Spleen (tissue), 11 donors: ENCODE measurements around the gene NRXN3. TPM values are rescaled to one million over a fixed set of nuclear protein-coding genes. Genes with fewer than 3 reads are reported as not detected.

Experiments
- DNase-seq: peaks from one replicate; pipeline ENCODE4 v3.0.0-alpha.2; 2020
- H3K27ac ChIP-seq, 8 donors: fragments of 200-600 bp; sonication (generic) in 7 of 8; 1 replicate in 4 of 8; 2 replicates in 4 of 8; pipeline versions ENCODE4 v1.5.0 to v1.8.0; 2016 to 2021; ENCODE audit warnings: inconsistent platforms in 4 of 8, mild to moderate bottlenecking in 4 of 8, moderate library complexity in 1 of 8
- H3K27me3 ChIP-seq, 7 donors: fragments of 200-600 bp; sonication (generic) in 6 of 7; replicated peaks in 1 of 7; 1 replicate in 4 of 7; 2 replicates in 3 of 7; pipeline versions ENCODE4 v1.5.0 to v1.8.0; 2016 to 2021; ENCODE audit warnings: inconsistent platforms in 3 of 7, mild to moderate bottlenecking in 1 of 7
- H3K36me3 ChIP-seq, 6 donors: fragments of 200-600 bp; sonication (generic) in 5 of 6; 1 replicate in 4 of 6; 2 replicates in 2 of 6; pipeline versions ENCODE4 v1.5.0 to v1.8.0; 2016 to 2021; ENCODE audit warnings: inconsistent platforms in 2 of 6
- H3K4me1 ChIP-seq, 6 donors: fragments of 200-600 bp; sonication (generic) in 5 of 6; 1 replicate in 3 of 6; 2 replicates in 3 of 6; pipeline versions ENCODE4 v1.5.0 to v1.8.0; 2016 to 2021; ENCODE audit warnings: inconsistent platforms in 3 of 6
- H3K4me3 ChIP-seq, 8 donors: fragments of 200-600 bp; sonication (generic) in 7 of 8; 1 replicate in 4 of 8; 2 replicates in 4 of 8; pipeline versions ENCODE4 v1.5.0 to v1.8.0; 2016 to 2021; ENCODE audit warnings: inconsistent platforms in 4 of 8, mild to moderate bottlenecking in 4 of 8, moderate library complexity in 2 of 8
- H3K9me3 ChIP-seq, 8 donors: fragments of 200-600 bp; sonication (generic) in 7 of 8; 1 replicate in 4 of 8; 2 replicates in 4 of 8; pipeline versions ENCODE4 v1.5.0 to v1.8.0; 2016 to 2021; ENCODE audit warnings: inconsistent platforms in 4 of 8
- CTCF ChIP-seq, 11 experiments: fragments of 200-600 bp in 7 of 11; fragments of 450-650 bp in 4 of 11; sonication (generic) in 4 of 11; IDR thresholded peaks in 8 of 11; conservative IDR thresholded peaks in 3 of 11; 1 replicate in 7 of 11; 2 replicates in 4 of 11; pipeline versions ENCODE4 v1.4.0 to v1.8.0; 2016 to 2021; ENCODE audit warnings: antibody characterized with exemption in 11 of 11, inconsistent platforms in 4 of 11, mild to moderate bottlenecking in 1 of 11
- POLR2A ChIP-seq, 3 donors: fragments of 450-650 bp; IDR thresholded peaks; one replicate each; pipeline ENCODE4 v1.5.1; 2017; ENCODE audit warnings: antibody characterized with exemption in 3 of 3, mild to moderate bottlenecking in 1 of 3
- POLR2AphosphoS5 ChIP-seq, 3 donors: sonication (generic); formaldehyde crosslinking; IDR thresholded peaks; one replicate each; pipeline ENCODE4 v1.5.1; 2017; ENCODE audit warnings: antibody characterized with exemption in 3 of 3
- WGBS, 5 donors: extraction: QIAGEN DNeasy Blood & Tissue Kit in 3 of 5; methylation state at CpG; one replicate each; pipeline versions ENCODE4 v1.1.5 to v1.1.7; 2013 to 2018; 5-methylcytosine and 5-hydroxymethylcytosine counted together
- intact Hi-C: fragments of 100-400 bp; cut with DNase I; formaldehyde crosslinking; loops from one replicate; pipeline ENCODE4 v1.15.0; 2023; ENCODE audit warnings: low total_unique reads
- polyA plus RNA-seq, 3 donors: library from polyadenylated mRNA; stranded (reverse); fragments of 200-250 nt; gene quantifications; one replicate each; pipeline ENCODE4 v1.2.1, GENCODE V29; 2013
- total RNA-seq, 7 donors: library from RNA; depleted of rRNA in 3 of 7; stranded (reverse); fragments of >200 nt in 3 of 7; fragmentation: NEBNext Ultra II Directional in 4 of 7; extraction: Animal tissue kit (Norgen Biotek cat#: 25700) in 4 of 7; gene quantifications; one replicate each; pipeline versions ENCODE4 v1.1.0 to v1.2.1, GENCODE V29; 2016 to 2021
- donor health status: healthy with polysubstance abuse.
- donor health status: DM: no; HTN: no; CAD: no; lungs with moderate emphysema.
- donor health status: DM: no; HTN: no; CAD: no.
- donor health status: Bipolar disorder and iron deficiency.
- donor health status: healthy.
- donor health status: DM: no; HTN: no; CAD: no.
- donor health status: DM: yes; HTN: yes; CAD: no.

Gene NRXN3
- total and polyA plus RNA-seq, 10 donors: 0.21 to 11.5 (median 1.6) TPM

- no peak overlapping the region for H3K27ac ChIP-seq
- no peak for TF ChIP-seq POLR2AphosphoS5 (IDR thresholded peaks at IDR 0.05)
- TF ChIP-seq CTCF (IDR thresholded peaks at IDR 0.05 in 8 of 11, conservative IDR thresholded peaks at IDR 0.05 in 3 of 11): no peak
- TF ChIP-seq POLR2A (IDR thresholded peaks at IDR 0.05): no peak
- DNase-seq: no peak
- H3K9me3 ChIP-seq: peaks cover 0 to 3% (median under 1%) of the 10 kb centered on the region in 8 donors
- H3K36me3 ChIP-seq: no peaks in the 10 kb centered on the region
- H3K4me3 ChIP-seq: no peak overlapping the region
- intact Hi-C loops: no loop called here
- H3K4me1 ChIP-seq: no peaks in the 10 kb centered on the region
- WGBS, 5 donors: 73 to 85% (median 78%) methylated on average over 2 of the region's 2 CpGs
- no peaks in the 10 kb centered on the region for H3K27me3 ChIP-seq
Measured at GRCh38 chr14:79137045-79137430, 966.9 kb downstream of the NRXN3 start.

- intact Hi-C loops: no loop called here
- Histone ChIP-seq H3K27me3 (no peaks in the 10 kb centered on the region), H3K9me3 (no peaks in the 10 kb centered on the region), H3K4me3 (no peak overlapping the region), H3K36me3 (no peaks in the 10 kb centered on the region), H3K4me1 (no peaks in the 10 kb centered on the region), H3K27ac (no peak overlapping the region)
- TF ChIP-seq POLR2A (IDR thresholded peaks at IDR 0.05) (no peak), CTCF (IDR thresholded peaks at IDR 0.05 in 8 of 11, conservative IDR thresholded peaks at IDR 0.05 in 3 of 11) (no peak), POLR2AphosphoS5 (IDR thresholded peaks at IDR 0.05) (no peak)
- DNase-seq: no peak
- 54 to 70% (median 62%) methylated on average over 3 of the region's 3 CpGs for WGBS, 5 donors
Measured at GRCh38 chr14:79137836-79138235, 967.7 kb downstream of the NRXN3 start.

DNA sequence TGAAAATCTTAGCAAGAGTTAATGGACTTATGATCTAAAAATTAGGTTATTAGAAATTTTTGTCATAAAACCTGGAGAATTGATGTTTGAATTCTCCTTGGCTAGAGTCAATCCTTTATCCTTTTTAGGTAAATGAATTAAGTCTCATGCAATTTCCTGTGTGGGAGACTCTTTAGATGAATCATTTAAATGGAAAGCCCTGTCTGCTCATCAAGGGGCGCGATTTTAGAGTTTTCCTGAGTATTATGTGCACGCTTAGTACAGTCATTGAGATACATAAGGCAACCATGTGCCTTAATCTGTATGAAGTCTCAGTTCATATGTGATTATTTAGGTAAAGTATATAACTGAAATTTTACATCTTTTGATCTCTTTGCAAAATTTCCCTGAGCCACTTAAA lies 974.7 kb downstream of the NRXN3 start:
- Histone ChIP-seq H3K9me3 (no peaks in the 10 kb centered on the region), H3K4me1 (no peaks in the 10 kb centered on the region), H3K27ac (no peak overlapping the region), H3K27me3 (no peaks in the 10 kb centered on the region), H3K4me3 (no peak overlapping the region), H3K36me3 (no peaks in the 10 kb centered on the region)
- 64 to 88% (median 87%) methylated on average over 3 of the region's 3 CpGs for WGBS, 5 donors
- TF ChIP-seq POLR2A (IDR thresholded peaks at IDR 0.05) (no peak), POLR2AphosphoS5 (IDR thresholded peaks at IDR 0.05) (no peak), CTCF (IDR thresholded peaks at IDR 0.05 in 8 of 11, conservative IDR thresholded peaks at IDR 0.05 in 3 of 11) (no peak)
- intact Hi-C loops: no loop called here
- no peak for DNase-seq

DNA sequence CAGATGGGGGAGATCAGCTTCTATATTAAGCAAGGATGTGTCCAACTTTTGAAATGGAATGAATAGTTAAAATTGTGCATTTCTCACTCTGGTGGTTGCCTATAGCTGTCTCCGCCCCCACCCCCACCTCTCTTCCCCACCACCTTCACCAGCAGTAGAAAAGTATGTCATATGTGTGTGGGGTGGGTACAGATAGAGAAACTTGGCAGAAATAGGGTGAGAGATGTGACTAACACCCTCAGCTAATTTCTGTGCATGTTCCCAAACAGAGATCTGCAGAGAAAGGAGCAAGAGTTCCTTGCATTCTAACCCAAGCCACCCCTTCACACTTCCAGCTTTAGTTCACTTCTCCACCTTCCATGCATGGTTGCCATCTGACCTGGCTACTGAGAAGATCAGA lies 980.1 kb downstream of the NRXN3 start:
- no peak for TF ChIP-seq CTCF (IDR thresholded peaks at IDR 0.05 in 8 of 11, conservative IDR thresholded peaks at IDR 0.05 in 3 of 11)
- no peak for TF ChIP-seq POLR2AphosphoS5 (IDR thresholded peaks at IDR 0.05)
- TF ChIP-seq POLR2A (IDR thresholded peaks at IDR 0.05): no peak
- Histone ChIP-seq H3K9me3 (no peaks in the 10 kb centered on the region), H3K4me3 (no peak overlapping the region), H3K36me3 (no peaks in the 10 kb centered on the region), H3K27ac (no peak overlapping the region), H3K4me1 (no peaks in the 10 kb centered on the region), H3K27me3 (no peaks in the 10 kb centered on the region)
- WGBS, 5 donors: 74 to 91% (median 83%) methylated on average over 1 of the region's 1 CpG
- intact Hi-C loops: no loop called here
- no peak for DNase-seq
